RWPE2 (cell line): ENCODE results near the gene MOCS3.

Experiments used
- ATAC-seq: fragments of 200-7000 bp; cut with Tn5 transposase; 3 replicates; pipeline ENCODE4 v1.9.1; 2021; ENCODE audit warnings: low read depth
- DNase-seq: peaks from one replicate; pipeline ENCODE4 v3.0.0-alpha.2; 2020; ENCODE audit warnings: low spot score
- H3K27ac ChIP-seq: fragments of 450-650 bp; 2 replicates; pipeline ENCODE4 v1.5.1; 2017; ENCODE audit warnings: mild to moderate bottlenecking; ENCODE audit not compliant: poor library complexity, severe bottlenecking
- H3K27me3 ChIP-seq: fragments of 250-450 bp; sonication (Bioruptor Pico); 2 replicates; pipeline ENCODE4 v1.5.1; 2021; ENCODE audit warnings: mild to moderate bottlenecking, moderate library complexity; ENCODE audit not compliant: insufficient read depth, poor library complexity, severe bottlenecking
- H3K36me3 ChIP-seq: fragments of 250-450 bp; sonication (Bioruptor Pico); 2 replicates; pipeline ENCODE4 v1.5.1; 2020; ENCODE audit warnings: low read depth, mild to moderate bottlenecking, moderate library complexity
- H3K4me1 ChIP-seq: fragments of 250-450 bp; sonication (Bioruptor Pico); 2 replicates; pipeline ENCODE4 v1.5.1; 2021; ENCODE audit warnings: mild to moderate bottlenecking, moderate library complexity; ENCODE audit not compliant: insufficient read depth, poor library complexity, severe bottlenecking
- H3K4me3 ChIP-seq: fragments of 250-450 bp; sonication (Bioruptor Pico); 2 replicates; pipeline ENCODE4 v1.5.1; 2021; ENCODE audit warnings: mild to moderate bottlenecking, moderate library complexity; ENCODE audit not compliant: severe bottlenecking
- H3K9me3 ChIP-seq: fragments of 250-450 bp; sonication (Bioruptor Pico); 2 replicates; pipeline ENCODE4 v1.5.1; 2021; ENCODE audit warnings: mild to moderate bottlenecking, moderate library complexity; ENCODE audit not compliant: severe bottlenecking
- TF ChIP-seq, protein P1 (sequence below): fragments of 450-650 bp; IDR thresholded peaks from one replicate; pipeline ENCODE4 v1.5.1; 2017; ENCODE audit warnings: mild to moderate bottlenecking, moderate library complexity; ENCODE audit not compliant: poor library complexity, severe bottlenecking

MOCS3 gene

DNA sequence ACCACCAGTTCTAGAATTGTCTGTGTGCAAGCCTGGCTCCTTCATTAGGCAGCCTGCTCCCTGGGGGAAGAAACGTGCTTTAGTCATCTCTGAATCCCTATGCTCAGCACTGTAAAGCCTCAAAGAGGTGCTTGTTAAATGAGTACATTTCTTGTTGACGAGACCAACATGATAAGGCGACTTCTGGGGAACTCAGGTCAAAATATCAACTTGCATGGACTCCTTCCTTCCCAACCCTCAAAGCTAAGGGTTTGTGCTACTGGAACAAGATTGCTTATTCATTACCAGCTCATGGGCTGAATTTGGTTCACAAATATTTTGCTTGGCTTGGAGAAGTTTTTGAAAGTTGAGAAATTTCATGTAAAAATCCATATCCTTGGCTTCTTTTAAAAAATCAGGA is 53.7 kb downstream of the MOCS3 start:
- TF ChIP-seq, protein P1, sequence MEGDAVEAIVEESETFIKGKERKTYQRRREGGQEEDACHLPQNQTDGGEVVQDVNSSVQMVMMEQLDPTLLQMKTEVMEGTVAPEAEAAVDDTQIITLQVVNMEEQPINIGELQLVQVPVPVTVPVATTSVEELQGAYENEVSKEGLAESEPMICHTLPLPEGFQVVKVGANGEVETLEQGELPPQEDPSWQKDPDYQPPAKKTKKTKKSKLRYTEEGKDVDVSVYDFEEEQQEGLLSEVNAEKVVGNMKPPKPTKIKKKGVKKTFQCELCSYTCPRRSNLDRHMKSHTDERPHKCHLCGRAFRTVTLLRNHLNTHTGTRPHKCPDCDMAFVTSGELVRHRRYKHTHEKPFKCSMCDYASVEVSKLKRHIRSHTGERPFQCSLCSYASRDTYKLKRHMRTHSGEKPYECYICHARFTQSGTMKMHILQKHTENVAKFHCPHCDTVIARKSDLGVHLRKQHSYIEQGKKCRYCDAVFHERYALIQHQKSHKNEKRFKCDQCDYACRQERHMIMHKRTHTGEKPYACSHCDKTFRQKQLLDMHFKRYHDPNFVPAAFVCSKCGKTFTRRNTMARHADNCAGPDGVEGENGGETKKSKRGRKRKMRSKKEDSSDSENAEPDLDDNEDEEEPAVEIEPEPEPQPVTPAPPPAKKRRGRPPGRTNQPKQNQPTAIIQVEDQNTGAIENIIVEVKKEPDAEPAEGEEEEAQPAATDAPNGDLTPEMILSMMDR, result no peak

More for the DNA sequence above, 53.7 kb downstream of the MOCS3 start:
- Histone ChIP-seq H3K27me3 (no peaks in the 10 kb centered on the region), H3K9me3 (no peaks in the 10 kb centered on the region), H3K36me3 (peaks cover 17% of the 10 kb centered on the region), H3K27ac (no peak overlapping the region), H3K4me1 (no peaks in the 10 kb centered on the region), H3K4me3 (no peak overlapping the region)
- ATAC-seq (no peak), DNase-seq (no peak)
